ENCODE results near the gene EYS.
A peak's percentile ranks its signal among the peaks of the same experiment; 100 is the strongest.

Gene EYS

DNA sequence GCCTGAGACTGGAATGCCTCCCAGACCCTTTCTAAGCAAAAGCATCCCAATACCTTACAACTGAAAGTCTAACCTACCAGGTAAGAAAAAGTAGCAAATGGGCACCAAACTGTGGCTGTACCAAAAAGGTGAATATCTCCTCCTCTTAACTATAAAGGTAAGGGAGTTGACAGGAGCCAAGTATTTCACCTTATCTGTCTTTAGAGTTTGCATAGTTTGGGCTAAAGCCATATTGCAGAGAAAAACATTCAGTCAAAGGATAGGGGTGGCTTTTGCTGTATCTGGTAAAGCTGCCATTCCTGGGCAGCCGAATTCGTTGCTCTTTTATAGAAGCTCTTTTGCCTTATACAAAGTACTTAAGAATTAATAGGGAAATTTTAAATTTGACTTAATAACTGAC, 2033.3 kb downstream of the EYS start:
- Histone ChIP-seq H2AFZ (no peak overlapping the region), H3K4me3 (ENCODE audit: low read depth, low read length) (no peak overlapping the region), H3K4me1 (peaks cover 35% of the 10 kb centered on the region), H3K36me3 (ENCODE audit: control insufficient read depth, insufficient read depth, low read length) (no peaks in the 10 kb centered on the region), H3K79me2 (peaks cover 35% of the 10 kb centered on the region), H3K9ac (no peak overlapping the region), H3K27me3 (ENCODE audit: control insufficient read depth, insufficient read depth, low read length) (no peaks in the 10 kb centered on the region), H3K9me3 (ENCODE audit: control insufficient read depth, low read length) (no peaks in the 10 kb centered on the region), H3K4me2 (ENCODE audit: low read length) (peak overlapping the region; percentile 28), H3K27ac (no peak overlapping the region)
- TF ChIP-seq, protein P1, sequence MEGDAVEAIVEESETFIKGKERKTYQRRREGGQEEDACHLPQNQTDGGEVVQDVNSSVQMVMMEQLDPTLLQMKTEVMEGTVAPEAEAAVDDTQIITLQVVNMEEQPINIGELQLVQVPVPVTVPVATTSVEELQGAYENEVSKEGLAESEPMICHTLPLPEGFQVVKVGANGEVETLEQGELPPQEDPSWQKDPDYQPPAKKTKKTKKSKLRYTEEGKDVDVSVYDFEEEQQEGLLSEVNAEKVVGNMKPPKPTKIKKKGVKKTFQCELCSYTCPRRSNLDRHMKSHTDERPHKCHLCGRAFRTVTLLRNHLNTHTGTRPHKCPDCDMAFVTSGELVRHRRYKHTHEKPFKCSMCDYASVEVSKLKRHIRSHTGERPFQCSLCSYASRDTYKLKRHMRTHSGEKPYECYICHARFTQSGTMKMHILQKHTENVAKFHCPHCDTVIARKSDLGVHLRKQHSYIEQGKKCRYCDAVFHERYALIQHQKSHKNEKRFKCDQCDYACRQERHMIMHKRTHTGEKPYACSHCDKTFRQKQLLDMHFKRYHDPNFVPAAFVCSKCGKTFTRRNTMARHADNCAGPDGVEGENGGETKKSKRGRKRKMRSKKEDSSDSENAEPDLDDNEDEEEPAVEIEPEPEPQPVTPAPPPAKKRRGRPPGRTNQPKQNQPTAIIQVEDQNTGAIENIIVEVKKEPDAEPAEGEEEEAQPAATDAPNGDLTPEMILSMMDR (IDR thresholded peaks at IDR 0.05): no peak

DNA sequence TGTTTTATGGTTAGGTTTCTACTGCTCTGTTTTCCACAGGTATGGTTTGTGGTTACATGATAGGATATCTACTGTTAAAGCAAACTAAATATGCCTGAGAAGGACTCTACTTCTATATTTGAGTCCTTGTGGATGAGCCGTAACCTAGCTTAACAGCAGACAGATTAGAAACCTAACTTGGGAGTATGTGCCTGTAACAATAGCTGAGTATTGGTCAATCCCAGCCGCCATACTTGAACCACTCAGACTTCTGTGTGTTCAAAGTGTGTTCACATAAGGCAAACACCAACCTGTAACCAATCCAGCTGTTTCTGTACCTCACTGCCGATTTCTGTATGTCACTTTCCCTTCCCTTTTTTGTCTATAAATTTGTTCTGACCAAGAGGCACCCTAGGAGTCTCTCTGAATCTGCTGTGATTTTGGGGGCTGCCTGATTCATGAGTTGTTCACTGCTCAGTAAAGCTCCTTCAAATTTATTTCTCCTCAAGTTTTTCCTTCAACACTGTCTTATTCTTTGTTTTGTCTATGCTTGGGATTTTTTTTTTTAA, 2034.4 kb downstream of the EYS start:
- no peaks in the 10 kb centered on the region for H3K36me3 ChIP-seq (ENCODE audit: control insufficient read depth, insufficient read depth, low read length)
- no peaks in the 10 kb centered on the region for H3K27me3 ChIP-seq (ENCODE audit: control insufficient read depth, insufficient read depth, low read length)
- H3K4me1 ChIP-seq: peaks cover 35% of the 10 kb centered on the region
- TF ChIP-seq, protein P1 (IDR thresholded peaks at IDR 0.05): no peak
- H3K79me2 ChIP-seq: peaks cover 39% of the 10 kb centered on the region
- no peaks in the 10 kb centered on the region for H3K9me3 ChIP-seq (ENCODE audit: control insufficient read depth, low read length)
- H3K9ac ChIP-seq: no peak overlapping the region
- no peak overlapping the region for H3K4me2 ChIP-seq (ENCODE audit: low read length)
- no peak overlapping the region for H3K27ac ChIP-seq
- no peak overlapping the region for H2AFZ ChIP-seq
- H3K4me3 ChIP-seq (ENCODE audit: low read depth, low read length): no peak overlapping the region

DNA sequence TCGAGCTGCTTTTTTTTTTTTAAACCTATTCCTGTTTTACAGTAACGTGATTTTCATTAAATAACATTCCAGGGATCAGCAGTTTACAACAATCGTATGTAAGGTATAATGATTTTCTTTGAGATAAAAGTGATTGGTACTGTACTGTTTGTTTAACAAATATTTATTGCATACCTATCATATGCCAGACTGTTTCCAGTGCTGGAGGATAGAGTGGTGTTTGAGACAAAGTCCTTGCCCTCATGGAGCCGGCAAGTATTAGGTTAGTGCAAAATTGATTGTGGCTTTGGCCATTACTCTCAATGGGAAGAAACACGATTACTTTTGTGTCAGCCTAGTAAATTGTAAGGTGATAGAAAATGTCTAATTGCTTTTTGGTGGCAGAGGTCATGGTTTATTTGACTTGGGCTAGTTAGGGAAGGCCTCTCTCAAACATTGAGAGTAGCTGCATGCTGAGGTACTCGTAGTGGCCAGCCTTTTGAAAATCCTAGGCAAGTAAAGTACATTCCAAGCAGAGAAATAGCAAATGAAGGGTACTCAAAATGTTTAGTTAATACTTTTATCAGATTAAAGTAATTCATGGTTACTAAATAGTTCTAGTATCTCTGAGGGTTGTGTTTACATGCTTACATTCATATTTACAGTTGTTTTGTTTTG, 2035.8 kb downstream of the EYS start:
- no peaks in the 10 kb centered on the region for H3K27me3 ChIP-seq (ENCODE audit: control insufficient read depth, insufficient read depth, low read length)
- H3K27ac ChIP-seq: no peak overlapping the region
- H3K79me2 ChIP-seq: peaks cover 48% of the 10 kb centered on the region
- H3K9ac ChIP-seq: no peak overlapping the region
- no peak overlapping the region for H3K4me2 ChIP-seq (ENCODE audit: low read length)
- no peak overlapping the region for H2AFZ ChIP-seq
- H3K9me3 ChIP-seq (ENCODE audit: control insufficient read depth, low read length): no peaks in the 10 kb centered on the region
- TF ChIP-seq, protein P1 (IDR thresholded peaks at IDR 0.05): no peak
- H3K4me3 ChIP-seq (ENCODE audit: low read depth, low read length): no peak overlapping the region
- H3K36me3 ChIP-seq (ENCODE audit: control insufficient read depth, insufficient read depth, low read length): no peaks in the 10 kb centered on the region
- peaks cover 32% of the 10 kb centered on the region for H3K4me1 ChIP-seq

All from parathyroid adenoma (tissue), 2 donors.